GM12874 (cell line): ENCODE data around the gene RGL3.

Experiments
- TF ChIP-seq, protein P1 (sequence below): IDR thresholded peaks from 2 replicates; pipeline ENCODE4 v1.5.1; 2011; ENCODE audit warnings: low read depth, mild to moderate bottlenecking, control low read depth, low read length, moderate library complexity; ENCODE audit not compliant: insufficient read depth

Gene RGL3

DNA sequence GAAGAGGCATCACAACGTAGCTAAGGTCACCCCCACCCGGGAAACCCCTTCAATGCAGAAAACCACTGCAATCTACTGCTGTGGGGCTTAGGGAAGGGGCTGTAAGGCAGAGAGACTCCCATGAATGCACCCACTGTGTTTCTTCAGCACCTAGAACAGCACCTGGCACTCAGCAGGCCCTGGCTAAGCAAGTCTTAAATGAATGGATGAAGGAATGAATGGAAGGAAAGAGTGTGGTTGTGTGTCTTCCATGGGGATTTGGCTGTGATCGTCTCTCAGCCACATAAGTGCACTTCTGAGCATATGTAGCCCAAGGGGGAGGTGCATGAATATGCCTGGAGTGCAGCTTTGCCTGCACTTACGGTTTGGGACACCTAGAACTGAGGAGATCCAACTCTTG lies 69.9 kb downstream of the RGL3 start:
- TF ChIP-seq, protein P1, sequence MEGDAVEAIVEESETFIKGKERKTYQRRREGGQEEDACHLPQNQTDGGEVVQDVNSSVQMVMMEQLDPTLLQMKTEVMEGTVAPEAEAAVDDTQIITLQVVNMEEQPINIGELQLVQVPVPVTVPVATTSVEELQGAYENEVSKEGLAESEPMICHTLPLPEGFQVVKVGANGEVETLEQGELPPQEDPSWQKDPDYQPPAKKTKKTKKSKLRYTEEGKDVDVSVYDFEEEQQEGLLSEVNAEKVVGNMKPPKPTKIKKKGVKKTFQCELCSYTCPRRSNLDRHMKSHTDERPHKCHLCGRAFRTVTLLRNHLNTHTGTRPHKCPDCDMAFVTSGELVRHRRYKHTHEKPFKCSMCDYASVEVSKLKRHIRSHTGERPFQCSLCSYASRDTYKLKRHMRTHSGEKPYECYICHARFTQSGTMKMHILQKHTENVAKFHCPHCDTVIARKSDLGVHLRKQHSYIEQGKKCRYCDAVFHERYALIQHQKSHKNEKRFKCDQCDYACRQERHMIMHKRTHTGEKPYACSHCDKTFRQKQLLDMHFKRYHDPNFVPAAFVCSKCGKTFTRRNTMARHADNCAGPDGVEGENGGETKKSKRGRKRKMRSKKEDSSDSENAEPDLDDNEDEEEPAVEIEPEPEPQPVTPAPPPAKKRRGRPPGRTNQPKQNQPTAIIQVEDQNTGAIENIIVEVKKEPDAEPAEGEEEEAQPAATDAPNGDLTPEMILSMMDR = no peak

DNA sequence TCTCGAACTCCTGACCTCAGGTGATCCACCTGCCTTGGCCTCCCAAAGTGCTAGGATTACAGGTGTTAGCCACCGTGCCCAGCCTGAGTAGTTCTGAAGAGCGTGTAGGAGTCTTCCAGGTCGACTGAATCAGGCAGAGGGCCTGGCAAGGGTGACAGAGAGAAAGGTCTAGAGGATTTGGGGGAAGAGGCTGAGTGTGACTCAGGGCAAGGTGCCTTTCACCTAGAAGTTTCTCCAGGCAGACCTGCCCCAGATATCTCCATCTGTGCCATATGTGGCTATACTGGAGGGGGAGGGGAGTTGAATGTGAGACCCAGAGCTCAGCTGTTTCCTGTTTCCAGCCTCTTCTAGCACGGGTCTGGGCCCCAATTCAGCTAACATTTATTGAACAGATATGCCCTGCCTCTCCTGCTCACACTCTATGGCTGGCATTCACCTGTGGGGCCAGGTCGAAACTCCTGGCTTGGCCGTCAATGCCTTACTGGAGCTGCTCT lies 71.5 kb downstream of the RGL3 start:
- TF ChIP-seq, protein P1 = no peak

DNA sequence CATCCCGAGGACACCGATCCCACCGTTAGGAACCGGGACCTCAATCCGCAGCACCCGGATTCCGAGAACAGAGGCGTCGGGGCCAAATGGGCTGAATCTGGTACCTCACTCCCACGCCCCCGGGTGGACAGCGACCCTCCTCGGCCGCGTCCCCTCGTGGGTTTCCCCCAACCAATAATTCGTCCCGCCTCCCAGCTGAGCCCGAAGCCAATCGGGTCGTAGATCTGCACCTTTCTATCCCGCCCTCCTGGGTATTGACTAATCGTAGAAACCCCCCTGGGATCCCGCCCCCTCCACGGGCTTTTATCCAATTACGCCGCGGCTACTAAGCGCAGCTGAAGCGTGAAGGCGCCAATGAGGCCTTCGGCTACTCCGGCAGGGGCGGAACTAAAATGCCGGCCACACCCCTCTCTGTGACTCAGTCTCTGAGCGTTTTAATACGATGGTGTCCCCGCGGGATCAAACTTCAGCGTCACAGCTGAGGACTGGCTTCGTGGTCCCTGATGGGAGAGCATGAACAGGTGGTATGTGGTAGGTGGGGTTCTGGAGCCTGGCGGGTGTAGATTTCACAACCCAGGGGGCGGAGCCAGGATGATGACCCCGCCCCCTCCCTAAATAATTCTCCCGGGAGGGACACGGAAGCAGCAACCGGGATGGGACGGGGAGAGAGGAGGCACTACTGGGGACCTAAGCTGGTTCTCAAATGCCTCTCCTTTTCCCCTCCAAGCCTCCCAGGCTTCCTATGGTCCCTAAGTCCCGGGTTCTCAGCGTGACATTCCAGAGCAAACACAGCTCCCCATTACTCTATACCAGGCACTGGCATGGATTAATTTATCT lies 72.8 kb downstream of the RGL3 start, which contains the start of the genes CCDC159 and TMEM205:
TSS of gene CCDC159 (plus strand) at position 416 of the 837 bp plus-strand sequence. CDS start at position 504, 88 bp downstream.
TSS of gene TMEM205 (minus strand) at position 165 of the 837 bp plus-strand sequence. CDS start 649 bp downstream, outside the sequence.
- TF ChIP-seq, protein P1 = peak; percentile 15; the same call in 1 of the 2 replicates

GRCh38 chr19:11345122-11345803 lies 73.9 kb downstream of the RGL3 start:
- TF ChIP-seq, protein P1 = no peak
